WTC11 (cell line): ENCODE data around the gene PGS1. TPM values are rescaled to one million over a fixed set of nuclear protein-coding genes. Genes with fewer than 3 reads are reported as not detected.

Source experiments
- ATAC-seq: fragments of 200-7000 bp; cut with Tn5 transposase; 2 replicates; pipeline ENCODE4 v1.10.0; 2021; ENCODE audit warnings: mild to moderate bottlenecking, moderate library complexity
- CTCF ChIA-PET: fragments of 300-600 bp; sonication (Branson Sonifier 250); formaldehyde crosslinking; loops from one replicate; lab custom pipeline; 2021; ENCODE audit warnings: antibody characterized with exemption; lab: Charles Lee
- POLR2A ChIA-PET: fragments of 350-600 bp; sonication (Branson Sonifier 250); formaldehyde crosslinking; loops from one replicate; lab custom pipeline; 2021; ENCODE audit warnings: antibody characterized with exemption; lab: Charles Lee
- DNase-seq: peaks from one replicate; pipeline ENCODE4 v3.0.0; 2021; ENCODE audit warnings: low spot score
- H3K27ac Mint-ChIP-seq: 2 replicates; pipeline ENCODE4 v1.8.0; 2021; ENCODE audit warnings: mixed read lengths
- H3K27me3 Mint-ChIP-seq: 2 replicates; pipeline ENCODE4 v1.8.0; 2021; ENCODE audit warnings: low read depth, mild to moderate bottlenecking, moderate library complexity, mixed read lengths
- H3K36me3 Mint-ChIP-seq: 2 replicates; pipeline ENCODE4 v1.8.0; 2021; ENCODE audit warnings: mixed read lengths
- H3K4me1 Mint-ChIP-seq: 2 replicates; pipeline ENCODE4 v1.8.0; 2022; ENCODE audit warnings: mixed read lengths
- H3K4me3 Mint-ChIP-seq: 2 replicates; pipeline ENCODE4 v1.8.0; 2021; ENCODE audit warnings: mild to moderate bottlenecking, moderate library complexity, mixed read lengths
- H3K9me3 Mint-ChIP-seq: 2 replicates; pipeline ENCODE4 v1.8.0; 2021; ENCODE audit warnings: mixed read lengths
- ARID4B ChIP-seq: sonication (generic); formaldehyde crosslinking; IDR thresholded peaks from 2 replicates; pipeline ENCODE4 v1.8.0; 2023; ENCODE audit warnings: missing genetic modification reagents, mild to moderate bottlenecking, borderline replicate concordance
- ATF3 ChIP-seq: sonication (generic); formaldehyde crosslinking; conservative IDR thresholded peaks from 2 replicates; pipeline ENCODE4 v1.8.1; 2022; ENCODE audit warnings: mild to moderate bottlenecking, missing genetic modification reagents
- CREB1 ChIP-seq: sonication (generic); formaldehyde crosslinking; IDR thresholded peaks from 2 replicates; pipeline ENCODE4 v1.8.0; 2023; ENCODE audit warnings: mild to moderate bottlenecking, missing genetic modification reagents
- CREM ChIP-seq: sonication (generic); formaldehyde crosslinking; IDR thresholded peaks from 2 replicates; pipeline ENCODE4 v1.8.1; 2022; ENCODE audit warnings: mild to moderate bottlenecking, missing genetic modification reagents, moderate library complexity
- EMX1 ChIP-seq: fragments of 250-450 bp; sonication (Bioruptor Pico); IDR thresholded peaks from 2 replicates; pipeline ENCODE4 v1.8.0; 2021; ENCODE audit warnings: mild to moderate bottlenecking
- ESRRA ChIP-seq: sonication (generic); formaldehyde crosslinking; IDR thresholded peaks from 2 replicates; pipeline ENCODE4 v1.8.1; 2022; ENCODE audit warnings: mild to moderate bottlenecking, missing genetic modification reagents, borderline replicate concordance
- FOXJ3 ChIP-seq: sonication (generic); formaldehyde crosslinking; IDR thresholded peaks from 2 replicates; pipeline ENCODE4 v1.9.0; 2021; ENCODE audit warnings: missing genetic modification reagents, mild to moderate bottlenecking, borderline replicate concordance
- FOXK1 ChIP-seq: sonication (generic); formaldehyde crosslinking; IDR thresholded peaks from 2 replicates; pipeline ENCODE4 v1.8.0; 2022; ENCODE audit warnings: mild to moderate bottlenecking, moderate library complexity, missing genetic modification reagents
- FOXP4 ChIP-seq: sonication (generic); formaldehyde crosslinking; IDR thresholded peaks from 2 replicates; pipeline ENCODE4 v1.8.0; 2022; ENCODE audit warnings: mild to moderate bottlenecking, missing genetic modification reagents
- IRF1 ChIP-seq: sonication (generic); formaldehyde crosslinking; IDR thresholded peaks from 2 replicates; pipeline ENCODE4 v1.8.0; 2023; ENCODE audit warnings: missing genetic modification reagents
- NFE2L1 ChIP-seq: sonication (generic); formaldehyde crosslinking; IDR thresholded peaks from 2 replicates; pipeline ENCODE4 v1.8.1; 2023; ENCODE audit warnings: missing genetic modification reagents
- NFYB ChIP-seq: sonication (generic); formaldehyde crosslinking; conservative IDR thresholded peaks from 2 replicates; pipeline ENCODE4 v1.8.0; 2022; ENCODE audit warnings: low read depth, missing genetic modification reagents
- PREB ChIP-seq: sonication (generic); formaldehyde crosslinking; IDR thresholded peaks from 2 replicates; pipeline ENCODE4 v1.8.1; 2022; ENCODE audit warnings: mild to moderate bottlenecking, missing genetic modification reagents, moderate library complexity, borderline replicate concordance
- RELA ChIP-seq: sonication (generic); formaldehyde crosslinking; IDR thresholded peaks from 2 replicates; pipeline ENCODE4 v1.8.1; 2022; ENCODE audit warnings: missing genetic modification reagents, mild to moderate bottlenecking, borderline replicate concordance
- RORB ChIP-seq: fragments of 250-450 bp; sonication (Bioruptor Pico); IDR thresholded peaks from 2 replicates; pipeline ENCODE4 v1.9.0; 2021; ENCODE audit warnings: mild to moderate bottlenecking
- USF2 ChIP-seq: sonication (generic); formaldehyde crosslinking; IDR thresholded peaks from 2 replicates; pipeline ENCODE4 v1.8.1; 2023; ENCODE audit warnings: mild to moderate bottlenecking, missing genetic modification reagents, moderate library complexity
- ZNF121 ChIP-seq: sonication (generic); formaldehyde crosslinking; IDR thresholded peaks from 2 replicates; pipeline ENCODE4 v1.8.0; 2023; ENCODE audit warnings: missing genetic modification reagents
- ZNF317 ChIP-seq: sonication (generic); formaldehyde crosslinking; IDR thresholded peaks from 2 replicates; pipeline ENCODE4 v1.8.1; 2023; ENCODE audit warnings: low read depth, mild to moderate bottlenecking, moderate library complexity, missing genetic modification reagents, borderline replicate concordance
- ZNF416 ChIP-seq: fragments of 250-450 bp; sonication (Bioruptor Pico); IDR thresholded peaks from 2 replicates; pipeline ENCODE4 v1.9.0; 2021; ENCODE audit warnings: mild to moderate bottlenecking, inconsistent platforms
- ZNF423 ChIP-seq: fragments of 250-450 bp; sonication (Bioruptor Pico); IDR thresholded peaks from 2 replicates; pipeline ENCODE4 v2.1.2; 2022; ENCODE audit warnings: mild to moderate bottlenecking, moderate library complexity
- ZNF425 ChIP-seq: fragments of 250-450 bp; sonication (Bioruptor Pico); conservative IDR thresholded peaks from 2 replicates; pipeline ENCODE4 v1.9.0; 2021; ENCODE audit warnings: mild to moderate bottlenecking
- ZNF671 ChIP-seq: fragments of 250-450 bp; sonication (Bioruptor Pico); IDR thresholded peaks from 2 replicates; pipeline ENCODE4 v1.8.0; 2021; ENCODE audit warnings: mild to moderate bottlenecking
- total RNA-seq: library from RNA; stranded (reverse); gene quantifications from 3 replicates; pipeline ENCODE4 v1.2.3, GENCODE V29; 2021

Gene PGS1
- total RNA-seq, 1 experiment from 2014 or later: 51.4 TPM

- no peak for TF ChIP-seq ARID4B
- no peak for TF ChIP-seq USF2 (CRISPR knock-in tag)
- no peak for TF ChIP-seq ZNF416 (CRISPR knock-in tag)
- no peak for TF ChIP-seq EMX1 (CRISPR knock-in tag)
- no peak for TF ChIP-seq ESRRA
- no peak for TF ChIP-seq ZNF425 (CRISPR knock-in tag)
- no peak for TF ChIP-seq NFYB (CRISPR knock-in tag)
- TF ChIP-seq FOXK1 (CRISPR knock-in tag): no peak
- no peak for TF ChIP-seq ZNF671 (CRISPR knock-in tag)
- TF ChIP-seq ZNF317 (CRISPR knock-in tag): no peak
- no peak for TF ChIP-seq NFE2L1 (CRISPR knock-in tag)
Observed at GRCh38 chr17:78418326-78419026, 40.0 kb downstream of the PGS1 start (continued).

GRCh38 chr17:78419970-78420815 is 41.7 kb downstream of the PGS1 start:
- Mint-ChIP-seq H3K27me3 (no peaks in the 10 kb centered on the region), H3K4me3 (no peak overlapping the region), H3K36me3 (peaks cover 34% of the 10 kb centered on the region), H3K4me1 (peaks cover 17% of the 10 kb centered on the region), H3K9me3 (no peaks in the 10 kb centered on the region), H3K27ac (peak overlapping the region; percentile 90)
- no peak for DNase-seq
- no peak for ATAC-seq
- CTCF ChIA-PET: interaction anchor here (1.1 to 5.3 kb wide), 5 partner anchors 17 to 58 kb away, joined by 3 to 115 read pairs (median 16); partner anchors contain the start of gene SOCS3
- POLR2A ChIA-PET: no interaction called here
- no peak for TF ChIP-seq RORB (CRISPR knock-in tag)
- TF ChIP-seq NFYB (CRISPR knock-in tag): no peak
- no peak for TF ChIP-seq FOXJ3 (CRISPR knock-in tag)
- no peak for TF ChIP-seq RELA (CRISPR knock-in tag)
- TF ChIP-seq IRF1: no peak
- TF ChIP-seq CREB1: no peak
- no peak for TF ChIP-seq ATF3 (CRISPR knock-in tag)
- no peak for TF ChIP-seq CREM (CRISPR knock-in tag)
- TF ChIP-seq ZNF423 (CRISPR knock-in tag): no peak
- no peak for TF ChIP-seq PREB
- TF ChIP-seq ZNF121 (CRISPR knock-in tag): no peak
- TF ChIP-seq USF2 (CRISPR knock-in tag): no peak
- TF ChIP-seq FOXP4 (CRISPR knock-in tag): no peak
